Fibroblast of villous mesenchyme (primary cell): ENCODE measurements around the gene RILPL1. TPM values are rescaled to one million over a fixed set of nuclear protein-coding genes. Genes with fewer than 3 reads are reported as not detected.
A peak's percentile ranks its signal among the peaks of the same experiment; 100 is the strongest.
"Not testable (repeated sequence)": the region's sequence is repeated elsewhere in the genome, so short reads cannot be mapped to it uniquely, and the experiment has no call there.

ENCODE experiments used
- DNase-seq: peaks from one replicate; pipeline ENCODE4 v3.0.0-alpha.2; 2010; ENCODE audit warnings: low read depth
- H3K4me3 ChIP-seq: 2 replicates; pipeline ENCODE4 v1.5.1; 2011; ENCODE audit warnings: low read depth, mild to moderate bottlenecking, low read length
- CTCF ChIP-seq: IDR thresholded peaks from 2 replicates; pipeline ENCODE4 v1.5.1; 2012; ENCODE audit warnings: low read depth, mild to moderate bottlenecking, low read length; ENCODE audit not compliant: insufficient read depth
- total RNA-seq: library from RNA; depleted of rRNA; stranded (reverse); fragments of >200 nt; gene quantifications from 2 replicates; pipeline ENCODE4 v1.2.3, GENCODE V29; 2012

The RILPL1 gene
- total RNA-seq, 1 donor, result 13.4 TPM

- no peak overlapping the region for H3K4me3 ChIP-seq
- no peak for TF ChIP-seq CTCF
- no peak for DNase-seq
Measured at GRCh38 chr12:123474485-123475245, 58.9 kb downstream of the RILPL1 start.

DNA sequence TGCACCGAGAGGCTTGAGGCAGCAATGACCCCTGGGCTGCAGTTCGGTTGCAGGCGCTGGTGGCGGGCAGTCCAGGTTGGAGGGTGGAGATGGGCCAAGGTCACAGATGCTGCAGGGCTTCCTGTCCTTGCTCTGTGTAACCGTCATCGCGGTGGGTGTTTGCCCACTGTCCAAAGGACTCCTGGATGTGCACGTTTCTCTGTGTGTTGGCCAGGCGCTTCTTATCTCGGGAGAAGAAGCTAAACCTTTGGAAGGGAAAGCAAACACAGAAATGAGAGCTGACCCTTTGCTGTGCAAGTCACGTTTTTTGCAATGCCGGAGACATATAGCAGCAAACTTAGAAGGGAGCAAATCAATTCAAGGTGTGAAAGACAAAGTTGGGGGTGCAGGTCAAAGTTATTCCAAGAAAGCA lies 61.1 kb downstream of the RILPL1 start:
- no peak for TF ChIP-seq CTCF
- no peak for DNase-seq

GRCh38 chr12:123471374-123472068 lies 62.0 kb downstream of the RILPL1 start:
- no peak overlapping the region for H3K4me3 ChIP-seq
- TF ChIP-seq CTCF, result no peak
- DNase-seq, result peak; percentile 80

More for the DNA sequence above, 61.1 kb downstream of the RILPL1 start:
- no peak overlapping the region for H3K4me3 ChIP-seq

DNA sequence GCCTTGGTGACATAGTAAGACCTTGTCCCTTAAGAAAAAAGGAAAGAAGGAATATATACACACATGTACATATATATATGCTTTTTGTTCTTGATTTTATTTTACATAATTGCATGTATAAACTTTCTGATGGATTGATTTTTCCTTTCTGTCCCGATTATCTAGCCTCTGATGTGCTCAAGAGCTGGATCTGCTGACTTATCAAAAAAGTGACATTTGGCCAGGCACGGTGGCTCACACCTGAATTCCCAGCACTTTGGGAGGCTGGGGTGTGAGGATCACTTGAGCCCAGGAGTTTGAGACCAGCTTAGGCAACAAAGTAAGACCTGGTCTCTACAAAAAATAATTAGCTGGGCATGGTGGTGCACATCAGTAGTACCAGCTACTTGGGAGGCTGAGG lies 63.5 kb downstream of the RILPL1 start:
- no peak for DNase-seq
- H3K4me3 ChIP-seq, result no peak overlapping the region
- TF ChIP-seq CTCF, result no peak

GRCh38 chr12:123468786-123469185 lies 64.7 kb downstream of the RILPL1 start:
- TF ChIP-seq CTCF, result peak; percentile 25
- H3K4me3 ChIP-seq, result no peak overlapping the region
- no peak for DNase-seq

DNA sequence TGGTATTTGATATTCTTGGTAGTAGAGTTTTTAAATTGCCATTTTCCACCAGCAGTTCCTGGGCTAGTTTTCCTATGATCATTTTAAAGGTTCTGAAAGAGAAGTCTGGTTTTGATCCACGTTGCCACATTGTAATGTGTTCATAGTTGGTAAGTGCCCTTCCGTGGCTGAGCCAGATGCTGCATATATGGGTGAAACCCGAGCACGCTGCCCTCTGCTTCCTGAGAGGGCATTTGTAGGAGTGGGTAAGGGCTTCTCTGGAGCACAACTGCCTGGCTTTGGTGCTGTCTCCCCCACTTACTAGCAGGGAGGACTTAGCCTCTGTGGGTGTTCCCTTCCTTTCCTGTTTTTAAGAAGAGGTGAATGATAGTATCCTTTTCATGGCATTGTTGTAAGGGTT lies 68.4 kb downstream of the RILPL1 start:
- H3K4me3 ChIP-seq, result no peak overlapping the region
- no peak for DNase-seq
- TF ChIP-seq CTCF, result no peak

GRCh38 chr12:123463174-123463573 lies 70.3 kb downstream of the RILPL1 start:
- H3K4me3 ChIP-seq, DNase-seq: not testable (repeated sequence)
